Activated CD8-positive, alpha-beta memory T cell treated with anti-CD3 and anti-CD28 coated beads, Interleukin-2, amount 10 ng/mL, durations not matched to agents 7 days and 5 days (primary cell): Measurements from ENCODE around the gene MSL1. TPM values are rescaled to one million over a fixed set of nuclear protein-coding genes. Genes with fewer than 3 reads are reported as not detected.

Experiments used
- ATAC-seq: fragments of 150-1000 bp; cut with Tn5 transposase; one replicate; pipeline ENCODE4 v1.10.0; 2021; ENCODE audit warnings: moderate library complexity
- CTCF ChIA-PET: fragments of 350-600 bp; sonication (Branson Sonifier 250); formaldehyde crosslinking; loops from one replicate; lab custom pipeline; 2021; ENCODE audit warnings: antibody characterized with exemption; lab: Charles Lee
- DNase-seq: peaks from one replicate; pipeline ENCODE4 v3.0.0-alpha.2; 2020
- H3K27ac Mint-ChIP-seq: one replicate; pipeline ENCODE4 v1.8.0; 2021; ENCODE audit warnings: mild to moderate bottlenecking, mixed read lengths
- H3K27me3 Mint-ChIP-seq: one replicate; pipeline ENCODE4 v1.8.0; 2021; ENCODE audit warnings: mixed read lengths
- H3K36me3 Mint-ChIP-seq: one replicate; pipeline ENCODE4 v1.8.0; 2021; ENCODE audit warnings: mild to moderate bottlenecking, mixed read lengths
- H3K4me1 Mint-ChIP-seq: one replicate; pipeline ENCODE4 v1.8.0; 2021; ENCODE audit warnings: mixed read lengths
- H3K4me3 Mint-ChIP-seq: one replicate; pipeline ENCODE4 v1.8.0; 2021; ENCODE audit warnings: mild to moderate bottlenecking, moderate library complexity, mixed read lengths
- H3K9me3 Mint-ChIP-seq: one replicate; pipeline ENCODE4 v1.8.0; 2022; ENCODE audit warnings: low read depth, mixed read lengths
- microRNA-seq: library from miRNA; unstranded; fragments of <30 nt; microRNA quantifications from one replicate; pipeline ENCODE4 v1.2.0, GENCODE V29; 2022
- total RNA-seq, 2 experiments: library from RNA; stranded (reverse); gene quantifications; one replicate each; pipeline ENCODE4 v1.2.3, GENCODE V29; 2021

The MSL1 gene
- total RNA-seq, 2 experiments from 2014 or later: 91.4 to 94.7 TPM

- CTCF ChIA-PET: interaction anchor here (1.3 to 6.3 kb wide), 2 partner anchors 11 to 14 kb away, joined by 4 to 39 read pairs; no protein-coding TSS in a partner anchor
Measured at GRCh38 chr17:40181205-40181604, 59.4 kb downstream of the MSL1 start.

GRCh38 chr17:40182606-40183005, 60.8 kb downstream of the MSL1 start:
- no peak overlapping the region for H3K4me3 Mint-ChIP-seq
- no peaks in the 10 kb centered on the region for H3K27me3 Mint-ChIP-seq
- ATAC-seq (no peak), DNase-seq (no peak)
- H3K4me1 Mint-ChIP-seq: no peaks in the 10 kb centered on the region
- no peak overlapping the region for H3K27ac Mint-ChIP-seq
- H3K36me3 Mint-ChIP-seq: no peaks in the 10 kb centered on the region
- CTCF ChIA-PET: interaction anchor here (1.4 kb wide), 2 partner anchors 8 to 70 kb away, joined by 4 to 5 read pairs; no protein-coding TSS in a partner anchor
- no peaks in the 10 kb centered on the region for H3K9me3 Mint-ChIP-seq

More at GRCh38 chr17:40181205-40181604, 59.4 kb downstream of the MSL1 start:
- ATAC-seq (no peak), DNase-seq (no peak)
- H3K9me3 Mint-ChIP-seq: no peaks in the 10 kb centered on the region
- H3K27me3 Mint-ChIP-seq: no peaks in the 10 kb centered on the region
- H3K4me1 Mint-ChIP-seq: peaks cover 7% of the 10 kb centered on the region
- H3K36me3 Mint-ChIP-seq: peaks cover 2% of the 10 kb centered on the region
- H3K27ac Mint-ChIP-seq: no peak overlapping the region
- H3K4me3 Mint-ChIP-seq: no peak overlapping the region

Small RNA genes within 50 kb of the gene (microRNA-seq; reads per million reads assigned to microRNA genes)
- 2.6 reads per million for gene MIR6866

Other genes with a start within 250 kb of the MSL1 start
- gene GSDMB, start 203.3 kb upstream of the MSL1 start, total RNA-seq: 10 to 100 TPM; 37.8 to 51.0 TPM
- gene ORMDL3, start 194.4 kb upstream of the MSL1 start, total RNA-seq: 100 to 1,000 TPM; 111 to 131 TPM
- gene LRRC3C, start 194.2 kb upstream of the MSL1 start, total RNA-seq: not detected
- not detected for gene GSDMA, start 159.0 kb upstream of the MSL1 start, total RNA-seq
- 100 to 1,000 TPM; 106 to 138 TPM for gene PSMD3, start 141.2 kb upstream of the MSL1 start, total RNA-seq
- gene CSF3, start 106.5 kb upstream of the MSL1 start, total RNA-seq: not detected
- gene MED24, start 67.6 kb upstream of the MSL1 start, total RNA-seq: 100 to 1,000 TPM in 1 of 2 experiments, 10 to 100 TPM in 1; 98.0 to 107 TPM
- gene THRA, start 59.0 kb upstream of the MSL1 start, total RNA-seq: 1 to 10 TPM; 5.9 to 8.3 TPM
- 1 to 10 TPM; 3.3 to 4.8 TPM for gene NR1D1, start 21.4 kb upstream of the MSL1 start, total RNA-seq
- gene CASC3, start 18.6 kb downstream of the MSL1 start, total RNA-seq: 10 to 100 TPM; 89.8 to 90.5 TPM
- 1 to 10 TPM; 4.4 to 4.6 TPM for gene RAPGEFL1, start 55.5 kb downstream of the MSL1 start, total RNA-seq
- gene WIPF2, start 97.3 kb downstream of the MSL1 start, total RNA-seq: 10 to 100 TPM; 24.1 to 26.1 TPM
- 100 to 1,000 TPM; 109 to 111 TPM for gene CDC6, start 165.9 kb downstream of the MSL1 start, total RNA-seq
- 10 to 100 TPM; 29.9 to 39.5 TPM for gene RARA, start 187.2 kb downstream of the MSL1 start, total RNA-seq
- gene GJD3, start 242.8 kb downstream of the MSL1 start, total RNA-seq: not detected